HG03103 (cell line): ENCODE measurements around the gene CBFA2T3.

ENCODE experiments used
- ATAC-seq: cut with Tn5 transposase; IDR thresholded peaks from one replicate; pipeline ENCODE4 v1.9.1; 2021; ENCODE audit warnings: low read depth; ENCODE audit not compliant: unreplicated experiment

Gene CBFA2T3

DNA sequence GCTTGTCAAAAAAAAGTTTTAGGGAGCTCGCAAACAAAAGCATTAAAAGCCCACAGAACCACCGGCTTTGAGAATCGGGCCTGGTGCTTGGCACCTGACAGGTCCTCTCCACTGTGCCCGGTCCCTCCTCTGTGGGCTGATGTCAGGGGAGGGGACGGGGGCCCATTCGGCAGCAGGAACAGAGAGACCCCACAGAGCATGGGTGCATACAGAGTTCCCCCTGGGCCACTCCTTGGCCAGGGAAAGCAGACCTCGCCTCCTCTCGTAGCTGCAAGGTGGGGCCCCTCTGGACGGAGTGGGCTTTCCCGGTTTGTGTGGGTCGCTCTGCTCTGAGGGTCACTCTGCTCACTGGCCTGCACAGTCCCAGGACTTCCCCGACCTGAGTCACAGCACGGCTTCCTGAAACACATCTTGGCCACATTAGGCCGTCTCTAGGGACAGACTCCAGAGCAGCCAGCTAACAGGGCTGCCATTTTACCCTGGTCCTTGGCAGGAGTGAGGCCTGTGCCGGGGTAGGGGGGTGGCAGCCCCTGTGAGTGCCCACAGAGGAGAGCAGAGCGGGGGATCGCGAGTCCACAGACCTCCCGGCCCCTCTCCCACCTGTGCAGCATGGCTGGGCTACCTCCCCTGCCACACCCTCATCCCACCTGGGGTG is 11.1 kb downstream of the CBFA2T3 start:
- no peak for ATAC-seq

DNA sequence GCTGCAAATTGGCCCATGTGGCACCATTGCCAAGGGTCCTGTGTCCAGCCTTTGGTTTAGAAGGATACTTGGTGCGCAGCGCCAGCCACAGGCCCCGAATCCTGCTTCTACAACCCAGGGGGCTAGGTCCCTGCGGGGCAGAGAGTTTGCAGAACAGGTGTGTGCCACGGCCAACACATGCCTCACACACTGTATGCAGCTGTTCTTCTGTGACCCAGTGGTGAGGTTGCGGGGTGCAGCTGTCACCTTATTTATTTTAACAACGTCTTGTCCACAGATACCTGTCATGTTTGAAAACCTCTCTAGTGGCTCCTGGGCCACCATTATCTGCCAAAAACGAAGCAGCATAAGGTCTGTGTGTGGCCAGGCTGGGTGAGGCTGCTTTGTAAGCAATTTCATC is 11.6 kb downstream of the CBFA2T3 start:
- no peak for ATAC-seq

DNA sequence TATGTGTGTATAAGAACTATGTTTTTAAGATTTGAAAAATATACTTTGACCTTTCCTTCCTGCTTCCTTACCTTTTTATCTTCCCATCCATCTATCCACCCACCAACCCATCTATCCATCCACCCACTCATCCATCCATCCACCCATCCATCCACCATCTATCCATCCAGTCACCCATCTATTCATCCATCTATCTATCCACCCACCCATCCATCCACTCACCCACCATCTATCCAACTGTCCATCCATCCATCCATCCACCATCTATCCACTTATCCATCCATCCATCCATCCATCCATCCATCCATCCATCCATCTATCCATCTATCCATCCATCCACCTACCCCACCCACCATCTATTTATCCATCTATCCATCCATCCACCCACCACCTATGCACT is 12.4 kb downstream of the CBFA2T3 start:
- ATAC-seq = no peak

DNA sequence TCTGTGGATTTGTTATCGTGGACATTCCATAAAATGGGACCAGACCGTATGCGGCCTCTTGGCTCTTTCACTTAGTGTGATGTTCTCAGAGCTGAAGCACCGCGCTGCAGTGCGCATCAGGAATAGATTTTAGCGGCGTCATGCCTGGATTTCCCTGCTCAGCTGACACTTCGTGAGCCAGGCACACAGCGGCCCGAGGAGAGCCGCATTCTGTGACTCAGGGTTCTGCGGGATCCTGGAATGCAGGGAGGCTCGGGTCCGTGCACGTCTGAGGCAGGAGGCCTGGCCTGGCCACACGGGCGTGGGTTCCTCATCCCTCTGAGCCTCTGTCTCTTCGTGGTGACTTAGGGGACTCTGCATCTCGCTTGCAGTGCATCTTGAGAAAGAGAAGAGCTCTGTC is 13.4 kb downstream of the CBFA2T3 start:
- no peak for ATAC-seq

DNA sequence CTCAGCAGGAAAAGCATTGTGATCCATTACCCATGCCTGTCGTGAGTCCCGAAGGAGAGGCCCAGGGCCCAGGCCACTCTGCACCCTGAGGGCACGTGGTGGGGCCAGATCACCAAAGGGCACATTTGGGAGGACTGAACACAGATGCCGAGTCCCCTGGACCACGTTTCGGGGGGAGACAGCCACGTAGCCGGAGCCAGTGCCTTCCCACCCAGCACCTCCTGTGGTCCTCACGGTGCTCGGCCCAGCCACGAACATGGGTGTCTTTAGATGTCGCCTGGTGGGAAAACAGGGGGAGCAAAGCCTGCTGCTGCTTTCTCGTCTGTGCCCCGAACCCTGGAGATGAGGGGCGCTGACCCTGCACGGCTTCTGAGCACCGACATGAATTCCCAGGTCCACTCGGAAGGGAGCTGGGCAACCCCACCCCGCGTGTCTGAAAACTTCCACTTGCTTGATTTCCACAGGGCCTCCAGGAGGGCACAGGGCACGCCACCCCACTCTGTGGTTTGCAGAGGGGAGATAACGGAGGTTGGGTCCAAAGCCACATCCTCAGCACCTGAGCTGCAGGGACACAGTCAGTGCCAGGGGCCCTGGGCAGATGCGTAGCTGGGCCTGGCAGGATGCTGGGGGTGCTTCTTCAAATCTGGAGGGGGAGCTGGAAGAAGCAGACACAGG is 14.4 kb downstream of the CBFA2T3 start:
- ATAC-seq = no peak

DNA sequence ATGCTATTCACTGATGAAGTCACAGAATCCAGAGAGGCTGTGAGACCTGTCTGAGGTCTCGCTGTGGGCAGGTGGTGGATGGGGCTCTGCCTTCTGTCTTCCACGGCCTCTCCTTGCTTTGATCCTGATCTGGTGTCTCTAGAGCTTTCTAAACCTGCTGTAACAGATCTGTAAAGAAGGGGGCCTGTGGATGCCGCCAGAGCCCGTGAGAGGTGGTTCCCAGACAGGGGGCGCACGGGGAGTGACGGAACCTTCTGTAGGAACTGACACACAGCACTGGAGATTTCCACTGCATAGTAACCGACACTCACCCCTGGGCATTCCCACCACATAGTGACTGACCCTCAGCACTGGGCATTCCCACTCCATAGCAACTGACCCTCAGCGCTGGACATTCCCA is 16.0 kb downstream of the CBFA2T3 start:
- ATAC-seq = no peak

DNA sequence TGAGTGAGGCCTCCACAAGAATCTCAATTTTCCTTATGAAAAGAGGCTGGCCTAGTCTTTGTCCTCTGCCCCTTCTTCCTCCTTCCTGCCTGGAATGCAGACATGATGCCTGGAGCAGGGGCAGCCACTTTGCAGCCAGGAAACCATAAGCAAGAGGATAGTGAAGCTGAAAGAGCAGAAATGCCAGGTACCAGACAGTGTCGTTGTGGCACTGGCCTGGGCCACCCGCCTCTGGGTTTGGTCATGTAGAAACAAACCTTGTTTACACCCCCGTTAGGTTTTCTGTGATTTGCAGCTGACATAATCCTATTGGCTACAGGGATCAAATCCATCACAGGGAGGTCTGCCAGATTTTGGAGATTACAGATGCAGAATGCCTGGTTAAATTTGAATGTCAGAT is 16.5 kb downstream of the CBFA2T3 start:
- ATAC-seq = no peak

DNA sequence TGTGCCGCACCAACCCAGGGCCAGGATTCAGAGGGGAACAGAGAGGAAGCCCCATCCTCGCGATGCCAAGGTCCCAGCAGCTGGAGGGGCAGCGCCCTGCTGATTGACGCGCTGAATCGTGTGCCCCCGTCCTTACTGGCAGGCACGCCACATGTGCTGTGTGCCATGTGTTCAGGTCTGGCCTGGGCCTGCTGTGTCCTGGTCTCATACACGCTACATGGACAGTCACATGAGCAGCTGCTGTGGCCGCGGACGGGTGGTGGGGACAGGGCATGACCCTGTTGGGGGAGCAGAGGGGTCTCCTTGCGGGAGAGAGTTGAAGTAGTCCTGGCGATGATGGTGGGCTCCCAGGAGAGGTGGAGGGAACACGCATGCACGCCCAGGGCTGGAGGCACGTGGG is 18.0 kb downstream of the CBFA2T3 start:
- no peak for ATAC-seq

DNA sequence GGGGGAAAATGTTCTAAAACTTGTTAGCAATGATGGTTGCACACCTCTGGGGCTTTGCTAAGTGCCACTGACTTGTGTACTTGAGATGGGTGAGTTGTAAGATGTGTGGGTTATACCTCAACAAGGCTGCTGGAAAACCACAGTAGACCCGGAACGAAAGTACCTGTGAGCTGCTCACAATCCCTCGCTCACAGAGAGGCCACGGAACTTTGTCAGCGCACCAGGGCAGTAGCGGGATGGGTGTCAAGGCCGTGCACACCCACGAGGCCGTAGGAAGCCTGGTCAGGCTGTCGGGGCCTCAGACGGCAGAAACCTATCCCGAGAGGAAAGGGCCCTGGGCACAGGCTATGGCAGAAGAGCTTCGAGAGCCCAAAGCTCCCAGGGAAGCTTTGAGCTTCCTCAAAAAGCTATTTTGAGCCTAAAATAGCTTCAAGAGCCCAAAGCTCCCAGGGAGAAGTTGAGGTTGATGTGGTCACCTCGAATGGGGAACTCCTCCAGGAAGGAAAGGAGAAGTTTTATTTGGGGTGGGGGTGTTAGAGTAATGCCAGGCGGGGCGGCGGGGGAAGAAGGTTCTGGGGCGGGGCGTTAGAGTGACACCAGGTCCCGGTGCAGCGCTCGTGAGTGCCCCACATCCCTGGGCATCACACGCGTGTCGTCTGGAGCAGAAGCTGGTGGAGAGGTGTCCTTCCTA is 19.0 kb downstream of the CBFA2T3 start:
- no peak for ATAC-seq

DNA sequence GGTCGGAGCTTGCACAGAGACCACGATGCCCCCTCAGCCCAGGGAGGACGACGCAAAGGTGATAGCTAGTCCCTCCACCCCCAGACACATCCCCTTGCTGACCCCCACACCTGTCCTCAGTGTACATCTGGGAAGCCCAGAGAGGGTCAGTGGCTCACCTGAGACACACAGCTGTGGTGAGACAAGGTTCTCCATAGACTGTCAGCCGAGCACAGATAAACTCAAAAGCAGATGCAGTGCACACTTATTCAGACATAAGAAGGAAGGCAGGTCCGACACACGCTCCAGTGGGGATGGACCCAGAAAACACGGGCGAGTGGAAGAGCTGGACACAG is 19.6 kb downstream of the CBFA2T3 start:
- no peak for ATAC-seq

DNA sequence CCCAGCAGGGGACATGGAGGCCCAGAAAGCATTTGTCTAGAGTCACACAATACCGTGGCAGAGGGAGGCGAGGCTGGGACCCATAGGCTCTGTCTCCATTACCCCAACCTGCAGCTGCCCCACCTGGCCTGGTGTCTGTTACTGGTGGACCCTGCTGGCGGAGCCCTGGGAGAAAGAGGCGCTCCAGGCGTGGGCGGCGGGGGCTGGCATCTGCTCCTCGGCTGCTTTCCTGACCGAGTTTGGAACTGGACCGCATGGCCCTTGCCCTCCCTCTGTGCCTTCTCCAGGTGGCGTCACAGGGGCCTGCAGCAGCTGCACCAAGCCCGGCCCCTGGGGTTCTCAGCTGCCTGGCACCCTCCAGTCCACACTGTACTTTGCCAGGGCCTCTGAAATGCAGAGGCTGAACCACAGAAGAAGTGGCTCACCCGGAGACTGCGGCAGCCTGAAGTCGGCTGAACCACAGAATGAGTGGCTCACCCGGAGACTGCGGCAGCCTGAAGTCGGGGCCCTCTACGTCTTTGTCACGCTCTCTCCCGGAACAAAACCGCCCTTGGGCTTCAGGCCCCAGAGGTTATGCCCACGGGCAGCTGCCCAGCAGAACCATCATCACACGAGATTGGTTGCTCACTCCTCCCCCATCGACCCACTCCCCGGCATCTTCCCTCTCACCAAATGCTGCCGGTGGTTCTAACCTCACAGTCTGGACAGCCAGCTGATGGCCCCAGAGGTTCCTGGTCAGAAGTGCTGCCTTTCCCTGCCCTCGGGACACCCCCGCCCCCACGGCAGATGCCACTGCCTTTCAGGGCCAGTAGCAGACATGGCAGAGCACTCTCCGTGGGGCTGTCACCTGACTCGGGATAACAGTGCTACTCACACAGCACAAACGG is 20.2 kb downstream of the CBFA2T3 start:
- ATAC-seq = no peak

DNA sequence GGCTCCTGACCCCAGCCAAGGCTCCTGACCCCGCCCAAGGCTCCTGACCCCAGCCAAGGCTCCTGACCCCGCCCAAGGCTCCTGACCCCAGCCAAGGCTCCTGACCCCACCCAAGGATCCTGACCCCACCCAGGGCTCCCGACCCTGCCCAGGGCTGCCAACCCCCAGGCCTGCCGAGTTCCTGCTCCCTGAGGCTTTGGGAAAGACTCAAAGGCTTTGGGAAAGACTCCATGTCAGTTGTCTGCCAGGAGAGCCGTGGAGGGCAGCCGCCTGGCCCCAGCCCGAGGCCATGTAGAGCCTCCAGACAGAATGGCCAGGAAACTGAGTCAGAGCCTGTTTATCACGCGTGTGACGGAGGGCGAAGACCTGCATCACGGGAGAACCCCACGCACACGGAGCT is 21.1 kb downstream of the CBFA2T3 start:
- ATAC-seq = no peak

DNA sequence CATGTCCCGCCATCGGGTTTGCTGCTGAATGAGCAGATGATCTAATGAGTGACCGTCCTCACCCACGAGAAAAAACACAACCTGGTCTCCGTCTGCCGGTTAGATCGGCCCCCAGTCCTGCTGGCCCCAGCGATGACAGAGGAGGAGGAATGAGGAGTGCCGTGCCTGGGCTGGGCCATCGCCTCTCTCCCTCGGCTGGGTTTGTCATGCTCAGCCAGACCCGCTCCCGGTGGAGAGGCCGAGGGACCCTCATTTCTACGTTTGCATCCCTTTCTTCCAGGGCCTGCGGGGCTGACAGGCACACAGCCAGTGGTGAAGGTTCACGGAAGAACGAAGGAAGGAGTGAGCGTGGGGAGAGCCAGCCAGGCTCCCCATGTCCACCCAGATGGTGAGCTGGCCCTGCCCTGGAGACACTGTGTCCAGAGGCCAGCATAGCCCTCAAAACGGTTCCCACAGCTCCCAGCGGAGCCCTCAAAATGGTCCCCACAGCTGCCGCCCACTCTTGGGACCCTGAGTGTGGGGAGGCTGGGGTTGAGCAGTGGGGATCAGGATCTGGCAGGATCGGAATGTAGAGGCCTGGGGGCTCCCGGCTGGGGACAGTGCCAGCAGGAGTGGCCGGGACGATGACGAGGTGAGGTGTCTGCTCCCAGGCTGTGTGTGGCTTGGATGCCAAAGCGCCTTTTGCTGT is 23.9 kb downstream of the CBFA2T3 start:
- ATAC-seq = no peak

DNA sequence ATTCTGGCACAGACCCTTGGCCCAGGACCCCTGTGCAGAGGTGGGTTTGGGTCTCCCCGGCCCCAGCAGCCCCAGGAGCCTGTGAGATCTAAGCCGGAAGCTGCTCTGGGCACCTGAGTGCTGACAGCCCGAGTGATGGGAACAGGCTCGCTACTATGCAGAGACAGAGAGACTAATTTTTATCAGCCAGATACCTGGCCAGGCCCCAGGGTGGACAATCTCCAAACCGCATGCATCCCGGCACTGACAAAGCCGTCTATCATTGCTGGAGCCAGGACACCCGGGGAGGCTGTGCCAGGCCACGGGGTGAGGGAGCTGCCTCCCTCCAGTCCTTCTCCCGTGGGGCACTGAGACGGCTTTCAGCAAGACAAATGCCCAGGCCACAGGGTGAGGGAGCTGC is 25.0 kb downstream of the CBFA2T3 start:
- ATAC-seq = no peak

DNA sequence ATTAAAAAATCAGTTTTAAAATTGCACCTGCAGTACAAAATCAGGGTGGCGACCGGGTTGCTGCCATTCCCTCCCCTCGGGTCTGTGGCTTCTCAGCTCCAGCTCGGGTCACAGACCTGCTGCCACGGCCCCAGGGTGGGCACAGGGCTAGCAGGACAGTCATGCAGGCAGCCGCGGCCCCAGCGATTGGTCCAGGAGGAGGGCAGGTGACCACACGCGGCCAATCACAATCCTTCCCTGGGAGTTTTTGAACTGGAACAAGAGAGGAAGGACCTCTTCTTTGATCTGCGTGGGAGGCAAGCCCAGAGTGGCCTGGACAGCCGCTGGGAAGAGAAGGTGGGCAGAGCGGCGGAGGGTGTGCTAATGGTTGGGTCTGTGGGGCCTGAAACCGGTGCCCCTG is 25.5 kb downstream of the CBFA2T3 start:
- ATAC-seq = no peak

DNA sequence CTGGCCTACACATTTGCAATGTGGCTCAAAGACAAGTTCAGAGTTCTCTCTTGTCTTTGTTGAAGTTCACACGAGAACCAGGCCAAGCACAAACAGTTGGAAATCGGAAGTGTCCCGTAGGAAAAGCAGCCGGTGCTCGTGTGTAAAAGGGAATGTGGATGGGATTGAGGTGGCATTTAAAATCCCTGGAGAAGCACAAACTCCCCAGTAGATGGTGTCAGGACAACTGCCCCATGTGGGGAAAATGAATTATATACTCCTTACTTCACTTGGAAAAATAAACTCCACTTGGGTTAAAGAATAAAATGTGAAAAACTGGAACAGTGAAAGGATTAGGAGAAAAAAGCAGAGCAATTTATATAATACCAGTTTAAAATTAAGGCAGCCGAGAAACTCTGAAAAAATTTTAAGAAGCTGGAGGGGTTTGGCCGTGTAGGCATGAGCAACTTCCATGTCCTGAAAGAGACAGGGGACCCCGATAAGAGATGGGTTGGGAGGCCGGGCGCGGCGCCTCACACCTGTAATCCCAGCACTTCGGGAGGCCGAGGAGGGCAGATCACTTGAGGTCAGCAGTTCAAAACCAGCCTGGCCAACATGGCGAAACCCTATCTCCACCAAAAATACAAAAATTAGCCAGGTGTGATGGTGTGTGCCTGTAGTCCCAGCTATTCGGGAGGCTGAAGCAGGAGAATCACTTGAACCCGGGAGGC is 28.1 kb downstream of the CBFA2T3 start:
- ATAC-seq = no peak

DNA sequence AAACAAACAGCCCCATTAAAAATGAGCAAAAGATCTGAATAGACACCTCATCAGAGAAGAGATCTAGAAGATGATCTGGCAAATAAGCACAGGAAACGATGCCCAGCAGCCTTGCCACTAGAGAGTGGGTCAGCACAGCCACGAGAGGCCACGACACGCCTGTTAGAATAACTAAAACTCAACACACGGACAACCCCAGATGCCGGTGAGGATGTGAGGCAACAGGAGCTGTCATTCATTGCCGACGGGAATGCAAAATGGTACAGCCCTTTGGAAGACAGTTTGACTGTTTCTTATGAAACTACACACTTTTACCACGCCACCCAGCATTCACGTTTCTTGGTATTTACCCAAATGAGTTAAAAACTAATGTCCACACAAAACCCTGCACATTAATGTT is 31.5 kb downstream of the CBFA2T3 start:
- no peak for ATAC-seq

DNA sequence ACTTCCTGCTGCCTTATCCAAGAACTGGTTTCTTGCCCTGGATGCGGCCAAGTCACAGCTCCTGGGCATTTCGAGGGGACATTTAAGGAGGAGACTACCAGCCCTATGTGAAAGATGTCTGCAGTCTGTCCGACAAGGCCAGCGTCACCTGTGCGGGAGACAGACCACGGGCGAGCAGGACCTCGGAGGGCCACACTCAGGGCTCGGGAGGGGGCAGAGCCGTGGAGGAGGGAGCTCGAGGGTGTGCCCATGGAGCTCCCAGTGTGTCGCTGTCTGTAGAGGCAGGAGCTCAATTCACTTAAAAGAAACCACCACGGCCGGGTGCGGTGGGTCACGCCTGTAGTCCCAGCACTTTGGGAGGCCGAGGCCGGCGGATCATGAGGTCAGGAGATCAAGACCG is 33.3 kb downstream of the CBFA2T3 start:
- no peak for ATAC-seq

DNA sequence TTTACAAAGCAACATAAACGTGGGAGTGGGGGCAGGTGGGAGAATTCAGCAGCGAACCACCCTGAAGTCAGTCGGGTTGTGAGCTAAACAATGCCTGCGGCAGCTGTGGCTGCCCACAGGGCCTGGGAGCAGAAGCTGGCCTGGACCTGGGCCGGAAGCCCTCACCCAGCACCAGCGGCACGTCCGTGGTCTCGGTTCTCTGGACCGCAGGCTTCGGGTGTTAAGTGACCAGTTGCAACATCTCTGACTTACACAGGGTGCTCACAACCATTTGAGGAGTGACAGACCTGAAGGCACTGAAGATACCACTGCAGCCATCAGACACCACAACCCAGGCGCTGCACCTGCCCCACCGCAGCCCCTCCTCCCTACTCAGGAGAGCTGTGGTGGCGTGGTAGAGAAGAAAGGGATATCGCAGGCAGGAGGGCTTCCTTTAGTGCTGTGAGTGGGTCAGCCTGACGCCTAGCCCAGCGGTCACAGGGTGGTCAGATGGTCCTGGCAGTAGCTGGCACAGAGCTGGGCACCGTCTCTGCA is 33.8 kb downstream of the CBFA2T3 start:
- ATAC-seq = no peak
